T-helper 17 cell (primary cell): ENCODE results near the gene AMPD3. TPM values are rescaled to one million over a fixed set of nuclear protein-coding genes. Genes with fewer than 3 reads are reported as not detected.

Experiments used
- ATAC-seq: fragments of 150-1000 bp; cut with Tn5 transposase; 2 replicates; pipeline ENCODE4 v1.10.0; 2021; ENCODE audit warnings: mild to moderate bottlenecking, moderate library complexity
- DNase-seq, 3 donors: peaks; one replicate each; pipeline versions ENCODE4 v3.0.0 to v3.0.0-alpha.2; 2020 to 2021
- H3K9me3 ChIP-seq: one replicate; pipeline ENCODE4 v1.7.0; 2013; ENCODE audit warnings: low read length, mild to moderate bottlenecking; ENCODE audit not compliant: control insufficient read depth, poor library complexity, severe bottlenecking
- H3K27ac Mint-ChIP-seq: one replicate; pipeline ENCODE4 v1.8.0; 2022; ENCODE audit warnings: mild to moderate bottlenecking, moderate library complexity, mixed read lengths
- H3K27me3 Mint-ChIP-seq: one replicate; pipeline ENCODE4 v1.8.0; 2022; ENCODE audit warnings: mixed read lengths
- H3K36me3 Mint-ChIP-seq: one replicate; pipeline ENCODE4 v1.8.0; 2022; ENCODE audit warnings: low read depth, mixed read lengths
- H3K4me1 Mint-ChIP-seq: one replicate; pipeline ENCODE4 v1.8.0; 2022; ENCODE audit warnings: mild to moderate bottlenecking, mixed read lengths
- H3K4me3 Mint-ChIP-seq: one replicate; pipeline ENCODE4 v1.8.0; 2022; ENCODE audit warnings: mild to moderate bottlenecking, moderate library complexity, mixed read lengths
- total RNA-seq, 4 donors: library from RNA in 2 of 4; stranded (reverse) in 2 of 4; gene quantifications; one replicate each; pipeline ENCODE4 v1.2.3 and lab custom pipeline; 2022 to 2026

AMPD3 gene
- total RNA-seq, 2 donors from 2014 or later = 16.8 to 20.2 TPM

GRCh38 chr11:10518891-10519290 lies 63.8 kb downstream of the AMPD3 start:
- Mint-ChIP-seq H3K27ac (no peak overlapping the region), H3K36me3 (peaks cover 11% of the 10 kb centered on the region), H3K4me1 (peaks cover 15% of the 10 kb centered on the region), H3K27me3 (no peaks in the 10 kb centered on the region), H3K4me3 (no peak overlapping the region)
- DNase-seq (no peak), ATAC-seq (no peak)
- H3K9me3 ChIP-seq = no peaks in the 10 kb centered on the region

- no peak overlapping the region for H3K4me3 Mint-ChIP-seq
- peaks cover 15% of the 10 kb centered on the region for H3K4me1 Mint-ChIP-seq
- no peaks in the 10 kb centered on the region for H3K9me3 ChIP-seq
- ATAC-seq = no peak
- no peak for DNase-seq
- H3K36me3 Mint-ChIP-seq = peaks cover 11% of the 10 kb centered on the region
- no peak overlapping the region for H3K27ac Mint-ChIP-seq
- H3K27me3 Mint-ChIP-seq = no peaks in the 10 kb centered on the region
These were observed 64.6 kb downstream of the AMPD3 start for GRCh38 chr11:10519630-10520029.

- no peaks in the 10 kb centered on the region for H3K27me3 Mint-ChIP-seq
- no peaks in the 10 kb centered on the region for H3K9me3 ChIP-seq
- DNase-seq = no peak
- H3K36me3 Mint-ChIP-seq = peaks cover 11% of the 10 kb centered on the region
- H3K4me3 Mint-ChIP-seq = no peak overlapping the region
- no peak for ATAC-seq
- peaks cover 15% of the 10 kb centered on the region for H3K4me1 Mint-ChIP-seq
- H3K27ac Mint-ChIP-seq = no peak overlapping the region
These were observed 65.5 kb downstream of the AMPD3 start for GRCh38 chr11:10520562-10520961.

GRCh38 chr11:10522276-10522675 lies 67.2 kb downstream of the AMPD3 start:
- ATAC-seq (no peak), DNase-seq (no peak)
- peaks cover 17% of the 10 kb centered on the region for H3K36me3 Mint-ChIP-seq
- H3K4me3 Mint-ChIP-seq = no peak overlapping the region
- H3K27me3 Mint-ChIP-seq = no peaks in the 10 kb centered on the region
- no peaks in the 10 kb centered on the region for H3K9me3 ChIP-seq
- H3K27ac Mint-ChIP-seq = peak overlapping the region; percentile 63
- H3K4me1 Mint-ChIP-seq = peaks cover 22% of the 10 kb centered on the region

- H3K36me3 Mint-ChIP-seq = peaks cover 19% of the 10 kb centered on the region
- H3K4me3 Mint-ChIP-seq = no peak overlapping the region
- H3K27ac Mint-ChIP-seq = peak overlapping the region; percentile 47
- ATAC-seq (no peak), DNase-seq (no peak)
- peaks cover 22% of the 10 kb centered on the region for H3K4me1 Mint-ChIP-seq
- no peaks in the 10 kb centered on the region for H3K9me3 ChIP-seq
- H3K27me3 Mint-ChIP-seq = no peaks in the 10 kb centered on the region
These were observed 67.9 kb downstream of the AMPD3 start for GRCh38 chr11:10522921-10523320.

- Mint-ChIP-seq H3K4me1 (peaks cover 24% of the 10 kb centered on the region), H3K36me3 (peaks cover 23% of the 10 kb centered on the region), H3K27ac (no peak overlapping the region), H3K4me3 (no peak overlapping the region), H3K27me3 (no peaks in the 10 kb centered on the region)
- no peaks in the 10 kb centered on the region for H3K9me3 ChIP-seq
- DNase-seq (no peak), ATAC-seq (no peak)
These were observed 69.4 kb downstream of the AMPD3 start for GRCh38 chr11:10524471-10524870.

GRCh38 chr11:10526974-10527918 lies 72.2 kb downstream of the AMPD3 start:
- ATAC-seq (no peak), DNase-seq (no peak)
- no peaks in the 10 kb centered on the region for H3K9me3 ChIP-seq
- H3K27ac Mint-ChIP-seq = peak overlapping the region; percentile 53
- peak overlapping the region; percentile 49 for H3K4me3 Mint-ChIP-seq
- peaks cover 18% of the 10 kb centered on the region for H3K36me3 Mint-ChIP-seq
- H3K27me3 Mint-ChIP-seq = no peaks in the 10 kb centered on the region
- peaks cover 16% of the 10 kb centered on the region for H3K4me1 Mint-ChIP-seq

GRCh38 chr11:10528121-10528520 lies 73.1 kb downstream of the AMPD3 start:
- Mint-ChIP-seq H3K27ac (no peak overlapping the region), H3K36me3 (peaks cover 18% of the 10 kb centered on the region), H3K4me3 (no peak overlapping the region), H3K27me3 (no peaks in the 10 kb centered on the region), H3K4me1 (peaks cover 16% of the 10 kb centered on the region)
- DNase-seq = no peak
- ATAC-seq = no peak
- no peaks in the 10 kb centered on the region for H3K9me3 ChIP-seq

- H3K9me3 ChIP-seq = no peaks in the 10 kb centered on the region
- peaks cover 16% of the 10 kb centered on the region for H3K4me1 Mint-ChIP-seq
- no peak overlapping the region for H3K27ac Mint-ChIP-seq
- H3K36me3 Mint-ChIP-seq = peaks cover 18% of the 10 kb centered on the region
- H3K27me3 Mint-ChIP-seq = no peaks in the 10 kb centered on the region
- no peak overlapping the region for H3K4me3 Mint-ChIP-seq
- ATAC-seq (no peak), DNase-seq (no peak)
These were observed 74.2 kb downstream of the AMPD3 start for GRCh38 chr11:10529279-10529678.

GRCh38 chr11:10532526-10532925 lies 77.5 kb downstream of the AMPD3 start:
- Mint-ChIP-seq H3K36me3 (peaks cover 7% of the 10 kb centered on the region), H3K4me3 (peak overlapping the region; percentile 41), H3K27ac (no peak overlapping the region), H3K4me1 (peaks cover 8% of the 10 kb centered on the region), H3K27me3 (no peaks in the 10 kb centered on the region)
- DNase-seq (no peak), ATAC-seq (no peak)
- H3K9me3 ChIP-seq = no peaks in the 10 kb centered on the region

- DNase-seq (no peak), ATAC-seq (no peak)
- no peaks in the 10 kb centered on the region for H3K27me3 Mint-ChIP-seq
- peaks cover 6% of the 10 kb centered on the region for H3K36me3 Mint-ChIP-seq
- no peak overlapping the region for H3K27ac Mint-ChIP-seq
- H3K9me3 ChIP-seq = no peaks in the 10 kb centered on the region
- peaks cover 6% of the 10 kb centered on the region for H3K4me1 Mint-ChIP-seq
- no peak overlapping the region for H3K4me3 Mint-ChIP-seq
These were observed 78.3 kb downstream of the AMPD3 start for GRCh38 chr11:10533323-10533722.

- peaks cover 7% of the 10 kb centered on the region for H3K4me1 Mint-ChIP-seq
- DNase-seq (no peak), ATAC-seq (no peak)
- H3K27ac Mint-ChIP-seq = no peak overlapping the region
- no peaks in the 10 kb centered on the region for H3K27me3 Mint-ChIP-seq
- no peak overlapping the region for H3K4me3 Mint-ChIP-seq
- no peaks in the 10 kb centered on the region for H3K9me3 ChIP-seq
- H3K36me3 Mint-ChIP-seq = peaks cover 4% of the 10 kb centered on the region
These were observed 79.3 kb downstream of the AMPD3 start for GRCh38 chr11:10534316-10534715.

GRCh38 chr11:10537600-10537999 lies 82.5 kb downstream of the AMPD3 start:
- H3K36me3 Mint-ChIP-seq = peaks cover 2% of the 10 kb centered on the region
- H3K9me3 ChIP-seq = no peaks in the 10 kb centered on the region
- H3K4me3 Mint-ChIP-seq = no peak overlapping the region
- no peaks in the 10 kb centered on the region for H3K27me3 Mint-ChIP-seq
- peaks cover 15% of the 10 kb centered on the region for H3K4me1 Mint-ChIP-seq
- DNase-seq (no peak), ATAC-seq (no peak)
- H3K27ac Mint-ChIP-seq = no peak overlapping the region

- no peak overlapping the region for H3K27ac Mint-ChIP-seq
- H3K4me1 Mint-ChIP-seq = peaks cover 15% of the 10 kb centered on the region
- H3K9me3 ChIP-seq = no peaks in the 10 kb centered on the region
- no peak overlapping the region for H3K4me3 Mint-ChIP-seq
- peaks cover 2% of the 10 kb centered on the region for H3K36me3 Mint-ChIP-seq
- DNase-seq (no peak), ATAC-seq (no peak)
- no peaks in the 10 kb centered on the region for H3K27me3 Mint-ChIP-seq
These were observed 83.9 kb downstream of the AMPD3 start for GRCh38 chr11:10538924-10539323.
